Activated naive CD8-positive, alpha-beta T cell treated with anti-CD3 and anti-CD28 coated beads, Interleukin-2, amount 50 U/mL, for 24 hours (primary cell): Measurements from ENCODE around the gene SORCS2.

Experiments
- ATAC-seq: fragments of 150-1000 bp; cut with Tn5 transposase; one replicate; pipeline ENCODE4 v1.10.0; 2021
- DNase-seq: peaks from one replicate; pipeline ENCODE4 v3.0.0; 2021
- H3K27ac Mint-ChIP-seq: one replicate; pipeline ENCODE4 v1.8.0; 2021; ENCODE audit warnings: mild to moderate bottlenecking, mixed read lengths
- H3K27me3 Mint-ChIP-seq: one replicate; pipeline ENCODE4 v1.8.0; 2021; ENCODE audit warnings: mixed read lengths
- H3K36me3 Mint-ChIP-seq: one replicate; pipeline ENCODE4 v1.8.0; 2021; ENCODE audit warnings: low read depth, mixed read lengths
- H3K4me1 Mint-ChIP-seq: one replicate; pipeline ENCODE4 v1.8.0; 2021; ENCODE audit warnings: mixed read lengths
- H3K4me3 Mint-ChIP-seq: one replicate; pipeline ENCODE4 v1.8.0; 2021; ENCODE audit warnings: mild to moderate bottlenecking, moderate library complexity, mixed read lengths
- H3K9me3 Mint-ChIP-seq: one replicate; pipeline ENCODE4 v1.8.0; 2021; ENCODE audit warnings: mixed read lengths

Gene SORCS2

GRCh38 chr4:7781993-7782392, 589.7 kb downstream of the SORCS2 start:
- Mint-ChIP-seq H3K36me3 (peaks cover 3% of the 10 kb centered on the region), H3K27me3 (no peaks in the 10 kb centered on the region), H3K4me3 (no peak overlapping the region), H3K4me1 (peaks cover 37% of the 10 kb centered on the region), H3K27ac (peak overlapping the region; percentile 41), H3K9me3 (no peaks in the 10 kb centered on the region)
- ATAC-seq (no peak), DNase-seq (no peak)

- no peak for ATAC-seq
- no peak for DNase-seq
- peaks cover 3% of the 10 kb centered on the region for H3K36me3 Mint-ChIP-seq
- H3K27ac Mint-ChIP-seq = no peak overlapping the region
- H3K4me3 Mint-ChIP-seq = no peak overlapping the region
- H3K9me3 Mint-ChIP-seq = no peaks in the 10 kb centered on the region
- H3K4me1 Mint-ChIP-seq = peaks cover 37% of the 10 kb centered on the region
- no peaks in the 10 kb centered on the region for H3K27me3 Mint-ChIP-seq
Observed at GRCh38 chr4:7782783-7783182, 590.4 kb downstream of the SORCS2 start.

GRCh38 chr4:7783541-7783940, 591.2 kb downstream of the SORCS2 start:
- peaks cover 37% of the 10 kb centered on the region for H3K4me1 Mint-ChIP-seq
- H3K27me3 Mint-ChIP-seq = no peaks in the 10 kb centered on the region
- no peaks in the 10 kb centered on the region for H3K9me3 Mint-ChIP-seq
- no peak for DNase-seq
- no peak overlapping the region for H3K4me3 Mint-ChIP-seq
- ATAC-seq = no peak
- H3K27ac Mint-ChIP-seq = no peak overlapping the region
- H3K36me3 Mint-ChIP-seq = peaks cover 3% of the 10 kb centered on the region

GRCh38 chr4:7784131-7784870, 592.0 kb downstream of the SORCS2 start:
- Mint-ChIP-seq H3K9me3 (no peaks in the 10 kb centered on the region), H3K4me1 (peaks cover 32% of the 10 kb centered on the region), H3K4me3 (no peak overlapping the region), H3K27ac (peak overlapping the region; percentile 23), H3K36me3 (peaks cover 3% of the 10 kb centered on the region), H3K27me3 (no peaks in the 10 kb centered on the region)
- ATAC-seq = no peak
- no peak for DNase-seq

- DNase-seq (no peak), ATAC-seq (no peak)
- Mint-ChIP-seq H3K4me3 (no peak overlapping the region), H3K27me3 (no peaks in the 10 kb centered on the region), H3K4me1 (peaks cover 26% of the 10 kb centered on the region), H3K27ac (peak overlapping the region; percentile 23), H3K9me3 (no peaks in the 10 kb centered on the region), H3K36me3 (no peaks in the 10 kb centered on the region)
Observed at GRCh38 chr4:7785017-7785416, 592.7 kb downstream of the SORCS2 start.

GRCh38 chr4:7786040-7786439, 593.7 kb downstream of the SORCS2 start:
- no peak overlapping the region for H3K4me3 Mint-ChIP-seq
- peaks cover 20% of the 10 kb centered on the region for H3K4me1 Mint-ChIP-seq
- ATAC-seq (no peak), DNase-seq (no peak)
- H3K27ac Mint-ChIP-seq = no peak overlapping the region
- H3K9me3 Mint-ChIP-seq = no peaks in the 10 kb centered on the region
- H3K27me3 Mint-ChIP-seq = no peaks in the 10 kb centered on the region
- no peaks in the 10 kb centered on the region for H3K36me3 Mint-ChIP-seq

GRCh38 chr4:7786517-7786916, 594.2 kb downstream of the SORCS2 start:
- H3K27me3 Mint-ChIP-seq = no peaks in the 10 kb centered on the region
- H3K4me1 Mint-ChIP-seq = peaks cover 15% of the 10 kb centered on the region
- no peaks in the 10 kb centered on the region for H3K36me3 Mint-ChIP-seq
- no peaks in the 10 kb centered on the region for H3K9me3 Mint-ChIP-seq
- DNase-seq = no peak
- H3K27ac Mint-ChIP-seq = no peak overlapping the region
- no peak for ATAC-seq
- H3K4me3 Mint-ChIP-seq = no peak overlapping the region

- Mint-ChIP-seq H3K4me3 (no peak overlapping the region), H3K4me1 (peaks cover 10% of the 10 kb centered on the region), H3K36me3 (no peaks in the 10 kb centered on the region), H3K27me3 (no peaks in the 10 kb centered on the region), H3K9me3 (no peaks in the 10 kb centered on the region), H3K27ac (no peak overlapping the region)
- ATAC-seq (no peak), DNase-seq (no peak)
Observed at GRCh38 chr4:7787067-7787466, 594.7 kb downstream of the SORCS2 start.

- Mint-ChIP-seq H3K27me3 (no peaks in the 10 kb centered on the region), H3K4me1 (peaks cover 4% of the 10 kb centered on the region), H3K4me3 (no peak overlapping the region), H3K9me3 (no peaks in the 10 kb centered on the region), H3K27ac (no peak overlapping the region), H3K36me3 (no peaks in the 10 kb centered on the region)
- DNase-seq (no peak), ATAC-seq (no peak)
Observed at GRCh38 chr4:7787681-7788141, 595.4 kb downstream of the SORCS2 start.

- Mint-ChIP-seq H3K27me3 (no peaks in the 10 kb centered on the region), H3K9me3 (no peaks in the 10 kb centered on the region), H3K4me3 (no peak overlapping the region), H3K27ac (no peak overlapping the region), H3K36me3 (no peaks in the 10 kb centered on the region), H3K4me1 (peaks cover 3% of the 10 kb centered on the region)
- no peak for DNase-seq
- ATAC-seq = no peak
Observed at GRCh38 chr4:7788193-7788592, 595.9 kb downstream of the SORCS2 start.

- peaks cover 3% of the 10 kb centered on the region for H3K4me1 Mint-ChIP-seq
- no peak for DNase-seq
- H3K27ac Mint-ChIP-seq = no peak overlapping the region
- no peaks in the 10 kb centered on the region for H3K9me3 Mint-ChIP-seq
- no peak for ATAC-seq
- no peaks in the 10 kb centered on the region for H3K27me3 Mint-ChIP-seq
- H3K4me3 Mint-ChIP-seq = no peak overlapping the region
- H3K36me3 Mint-ChIP-seq = no peaks in the 10 kb centered on the region
Observed at GRCh38 chr4:7788694-7789425, 596.5 kb downstream of the SORCS2 start.

- peaks cover 3% of the 10 kb centered on the region for H3K4me1 Mint-ChIP-seq
- H3K27me3 Mint-ChIP-seq = no peaks in the 10 kb centered on the region
- no peaks in the 10 kb centered on the region for H3K9me3 Mint-ChIP-seq
- H3K27ac Mint-ChIP-seq = no peak overlapping the region
- H3K4me3 Mint-ChIP-seq = no peak overlapping the region
- no peaks in the 10 kb centered on the region for H3K36me3 Mint-ChIP-seq
- no peak for ATAC-seq
- DNase-seq = no peak
Observed at GRCh38 chr4:7790023-7790422, 597.7 kb downstream of the SORCS2 start.

GRCh38 chr4:7790999-7791398, 598.7 kb downstream of the SORCS2 start:
- ATAC-seq (no peak), DNase-seq (no peak)
- Mint-ChIP-seq H3K27me3 (no peaks in the 10 kb centered on the region), H3K36me3 (no peaks in the 10 kb centered on the region), H3K4me1 (no peaks in the 10 kb centered on the region), H3K9me3 (no peaks in the 10 kb centered on the region), H3K4me3 (no peak overlapping the region), H3K27ac (no peak overlapping the region)
